ENCODE data around the gene ACSM6.
"Not testable (repeated sequence)": the region's sequence is repeated elsewhere in the genome, so short reads cannot be mapped to it uniquely, and the experiment has no call there.

ACSM6 gene

DNA sequence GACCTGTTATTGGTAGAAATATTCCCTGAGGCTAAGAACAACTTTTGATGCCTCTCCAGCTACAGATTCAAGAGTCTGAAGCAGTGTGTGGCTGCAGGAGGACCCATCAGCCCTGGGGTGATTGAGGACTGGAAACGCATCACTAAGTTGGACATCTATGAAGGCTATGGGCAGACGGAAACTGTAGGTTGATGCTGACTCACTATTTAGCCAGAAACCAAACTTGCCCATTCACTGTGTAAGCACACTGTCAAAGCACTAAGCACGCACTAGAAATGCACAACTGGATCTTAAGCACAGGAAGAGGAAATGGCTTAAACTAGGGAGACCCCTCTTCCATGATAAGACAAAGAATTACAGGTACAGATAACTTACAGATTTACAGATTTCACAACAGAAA, 20.8 kb downstream of the ACSM6 start:
- no peak for DNase-seq (ENCODE audit: low read depth in 2 of 2, low spot score in 1 of 2)

DNA sequence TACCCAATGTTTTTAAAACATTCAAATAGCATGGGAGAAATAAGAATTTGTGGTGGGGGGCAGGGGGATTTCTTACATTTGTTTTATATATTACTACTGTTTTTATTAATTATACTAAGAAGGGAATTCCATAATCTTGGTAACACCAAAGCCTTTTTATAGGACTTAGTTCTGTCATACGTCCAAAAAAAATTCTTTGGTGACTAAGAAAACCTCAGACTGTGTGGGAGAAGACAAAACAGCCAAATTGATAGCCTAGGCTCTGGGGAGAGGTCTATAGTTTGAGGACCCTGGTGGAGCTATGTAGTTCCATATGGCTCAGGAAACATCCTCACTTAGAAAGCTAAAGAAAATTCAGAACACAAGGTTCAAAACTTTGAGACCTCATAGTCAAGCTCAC, 23.4 kb downstream of the ACSM6 start:
- DNase-seq (ENCODE audit: low read depth in 2 of 2, low spot score in 1 of 2), result no peak

DNA sequence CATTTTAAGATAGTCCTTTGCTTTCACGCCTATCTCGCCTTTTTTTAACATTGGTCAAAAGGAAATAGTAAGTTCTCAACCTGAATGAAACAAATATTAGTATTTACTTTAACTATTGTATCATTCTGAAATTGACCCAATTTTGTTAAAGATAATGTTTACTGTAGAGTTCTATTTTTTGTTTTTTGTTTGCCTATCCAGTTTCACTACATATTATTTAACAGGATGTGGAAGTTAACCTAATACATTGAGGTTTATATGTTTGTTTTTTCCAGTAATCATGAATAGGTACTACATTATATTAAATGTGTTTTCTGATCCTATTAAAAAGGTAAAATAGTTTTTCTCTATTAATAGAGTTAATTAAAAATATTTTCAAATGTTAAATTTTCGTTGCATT, 26.5 kb downstream of the ACSM6 start:
- no peak for DNase-seq (ENCODE audit: low read depth in 2 of 2, low spot score in 1 of 2)

DNA sequence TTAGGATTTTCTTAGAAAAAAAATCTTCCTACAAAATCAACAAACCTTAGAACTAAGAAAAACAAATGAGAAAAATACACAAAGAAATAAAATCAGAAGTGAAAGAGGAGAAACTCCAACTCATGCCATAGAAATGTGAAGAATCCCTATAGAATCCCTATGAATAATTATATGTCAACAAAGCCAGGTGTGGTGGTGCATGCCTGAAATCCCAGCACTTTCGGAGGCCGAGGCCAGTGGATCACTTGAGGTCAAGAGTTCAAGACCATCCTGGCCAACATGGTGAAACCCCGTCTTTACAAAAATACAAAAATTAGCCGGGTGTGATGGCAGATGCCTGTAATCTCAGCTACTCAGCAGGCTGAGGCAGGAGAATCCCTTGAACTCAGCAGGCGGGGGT, 27.1 kb downstream of the ACSM6 start:
- DNase-seq (ENCODE audit: low read depth in 2 of 2, low spot score in 1 of 2), result no peak

DNA sequence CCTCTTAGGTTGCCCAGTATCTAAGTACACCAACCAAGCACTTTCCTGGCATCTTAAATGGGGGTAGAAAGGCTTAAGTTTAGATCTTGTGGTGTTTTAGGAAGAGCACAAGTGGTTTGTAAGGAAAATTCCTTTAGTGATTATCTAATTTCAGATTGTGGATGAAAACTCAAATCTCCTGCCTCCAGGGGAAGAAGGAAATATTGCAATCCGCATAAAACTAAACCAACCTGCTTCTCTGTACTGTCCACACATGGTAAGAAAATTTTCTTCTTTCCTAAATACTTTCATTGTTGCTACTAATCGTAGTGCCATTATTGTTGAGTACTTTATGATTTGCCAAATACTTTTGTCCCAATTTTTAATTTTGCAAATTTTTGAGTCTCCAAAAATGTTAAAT, 31.1 kb downstream of the ACSM6 start:
- DNase-seq (ENCODE audit: low read depth in 2 of 2, low spot score in 1 of 2), result no peak

DNA sequence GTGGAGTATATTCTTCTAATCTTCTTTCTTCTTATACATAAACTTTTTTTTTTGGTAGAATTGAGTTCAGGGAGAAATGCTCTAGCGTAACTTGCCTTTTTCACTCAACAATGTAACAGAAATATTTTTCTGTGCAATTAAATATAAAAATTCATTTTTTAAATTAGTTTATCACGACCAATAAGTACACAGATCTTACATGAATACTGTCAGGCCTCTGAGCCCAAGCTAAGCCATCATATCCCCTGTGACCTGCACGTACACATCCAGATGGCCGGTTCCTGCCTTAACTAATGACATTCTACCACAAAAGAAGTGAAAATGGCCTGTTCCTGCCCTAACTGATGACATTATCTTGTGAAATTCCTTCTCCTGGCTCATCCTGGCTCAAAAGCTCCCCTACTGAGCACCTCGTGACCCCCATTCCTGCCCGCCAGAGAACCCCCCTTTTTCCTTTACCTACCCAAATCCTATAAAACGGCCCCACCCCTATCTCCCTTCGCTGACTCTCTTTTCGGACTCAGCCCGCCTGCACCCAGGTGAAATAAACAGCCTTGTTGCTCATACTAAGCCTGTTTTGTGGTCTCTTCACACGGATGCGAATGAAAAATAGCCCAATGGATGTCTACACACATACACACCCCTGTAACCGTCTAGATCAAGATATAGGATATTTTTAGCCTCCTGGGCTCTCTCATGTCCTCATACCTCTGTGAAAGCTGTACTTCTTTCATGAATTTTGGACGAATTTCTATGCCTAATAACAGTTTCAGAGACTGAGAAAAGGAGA, 35.1 kb downstream of the ACSM6 start:
- not testable (repeated sequence) for DNase-seq (ENCODE audit: low read depth in 2 of 2, low spot score in 1 of 2)

DNA sequence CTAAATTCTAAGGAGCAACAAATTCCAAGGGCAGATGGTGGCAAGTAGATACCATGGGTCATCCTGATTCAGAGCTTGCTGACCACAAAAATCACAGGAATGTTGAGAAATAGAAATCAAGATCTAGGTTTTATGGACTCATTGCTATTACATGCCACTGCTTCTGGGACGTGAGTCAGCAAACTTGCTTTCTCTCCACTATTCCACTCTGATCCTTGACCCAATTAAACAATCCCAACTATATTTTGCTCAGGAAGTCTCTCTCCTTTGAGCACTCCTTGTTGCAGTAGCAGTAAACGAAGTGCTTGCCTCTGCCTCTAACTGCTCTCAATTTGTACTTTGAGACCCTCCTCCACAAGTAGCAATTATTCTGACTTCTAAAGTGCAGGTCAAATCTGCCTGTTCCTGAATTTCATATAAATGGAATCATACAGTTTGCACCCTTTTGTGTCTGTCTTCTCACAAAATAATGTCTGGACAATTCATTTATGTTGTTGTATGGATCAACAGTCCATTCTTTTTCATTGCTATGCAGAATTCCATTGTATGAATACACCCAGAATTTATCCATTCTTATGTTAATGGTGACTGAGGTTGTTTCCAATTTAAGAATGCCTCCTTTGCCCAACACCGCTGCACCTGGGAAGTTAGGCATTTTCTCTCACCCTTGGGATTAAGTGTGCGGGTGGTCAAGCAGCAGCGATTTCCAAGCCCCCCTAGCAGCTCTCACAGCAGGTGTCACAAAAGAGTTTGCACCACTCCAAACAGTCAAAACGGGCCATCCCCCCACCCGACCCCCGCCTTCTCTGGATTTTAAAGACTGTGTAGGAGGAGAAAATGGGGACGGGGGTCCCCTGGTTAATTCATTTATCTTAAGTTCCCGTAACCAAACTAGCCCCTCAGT, 35.9 kb downstream of the ACSM6 start:
- DNase-seq (ENCODE audit: low read depth in 2 of 2, low spot score in 1 of 2), result no peak

DNA sequence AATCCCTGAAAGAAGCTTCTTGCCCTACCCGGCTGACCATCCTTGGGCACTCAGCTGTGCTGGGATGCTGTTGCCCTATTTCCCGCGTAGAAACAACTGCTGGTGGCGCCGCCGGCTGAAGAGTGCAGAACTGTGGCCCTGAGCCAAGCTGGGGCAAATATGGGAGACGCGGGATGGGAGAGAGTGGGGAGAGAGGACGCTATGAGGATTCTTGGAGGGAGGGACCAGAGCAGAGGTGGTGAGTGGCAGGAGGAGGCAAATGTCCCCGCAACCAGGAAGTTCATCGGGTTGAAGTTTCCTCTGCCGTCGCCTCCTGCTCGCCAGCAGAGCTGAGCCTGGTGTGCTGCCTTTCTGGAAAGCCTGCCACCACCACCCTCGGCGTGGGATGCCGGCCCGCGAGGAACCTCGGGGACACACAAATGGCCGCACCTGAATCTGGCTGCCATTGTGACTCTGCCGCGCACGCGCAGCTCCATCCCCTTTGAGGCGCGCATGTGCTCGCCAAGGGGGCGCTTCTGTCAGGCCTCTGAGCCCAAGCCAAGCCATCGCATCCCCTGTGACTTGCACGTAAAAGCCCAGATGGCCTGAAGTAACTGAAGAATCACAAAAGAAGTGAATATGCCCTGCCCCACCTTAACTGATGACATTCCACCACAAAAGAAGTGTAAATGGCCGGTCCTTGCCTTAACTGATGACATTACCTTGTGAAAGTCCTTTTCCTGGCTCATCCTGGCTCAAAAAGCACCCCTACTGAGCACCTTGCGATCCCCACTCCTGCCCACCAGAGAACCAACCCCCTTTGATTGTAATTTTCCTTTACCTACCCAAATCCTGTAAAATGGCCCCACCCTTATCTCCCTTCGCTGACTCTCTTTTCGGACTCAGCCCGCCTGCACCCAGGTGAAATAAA, 36.9 kb downstream of the ACSM6 start:
- peak; percentile 17 to 48 for DNase-seq (ENCODE audit: low read depth in 2 of 2, low spot score in 1 of 2)

DNA sequence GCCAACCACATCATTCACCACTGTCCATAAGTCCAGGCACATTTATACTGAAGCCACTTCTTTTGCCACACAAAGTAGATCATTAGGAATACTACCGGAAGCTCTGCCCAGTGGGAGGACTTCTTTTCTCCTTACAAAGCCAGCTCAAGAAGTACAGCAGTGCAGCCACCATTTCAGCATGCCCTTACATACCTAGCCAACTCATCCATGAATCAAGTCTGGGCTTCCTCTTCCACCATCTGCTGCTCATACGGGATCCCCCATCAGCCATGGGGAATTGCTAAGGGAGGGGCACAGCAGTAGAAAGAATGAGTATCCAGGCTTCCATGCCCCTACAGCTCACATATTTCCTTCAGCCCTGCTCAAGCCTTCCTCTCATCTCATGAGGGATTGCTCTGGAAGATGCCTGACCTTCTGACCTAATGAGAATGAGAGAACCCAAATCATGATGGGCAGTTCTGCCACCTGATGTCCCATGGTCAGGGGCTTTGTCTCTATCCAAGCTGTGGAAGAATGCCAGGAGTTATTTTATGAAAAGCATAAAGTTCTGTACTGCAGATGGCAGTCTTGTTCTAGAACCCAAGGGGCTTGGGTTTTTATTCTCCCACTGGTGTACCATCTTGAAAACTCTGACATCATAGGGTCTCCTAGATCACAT, 39.5 kb downstream of the ACSM6 start:
- no peak for DNase-seq (ENCODE audit: low read depth in 2 of 2, low spot score in 1 of 2)

DNA sequence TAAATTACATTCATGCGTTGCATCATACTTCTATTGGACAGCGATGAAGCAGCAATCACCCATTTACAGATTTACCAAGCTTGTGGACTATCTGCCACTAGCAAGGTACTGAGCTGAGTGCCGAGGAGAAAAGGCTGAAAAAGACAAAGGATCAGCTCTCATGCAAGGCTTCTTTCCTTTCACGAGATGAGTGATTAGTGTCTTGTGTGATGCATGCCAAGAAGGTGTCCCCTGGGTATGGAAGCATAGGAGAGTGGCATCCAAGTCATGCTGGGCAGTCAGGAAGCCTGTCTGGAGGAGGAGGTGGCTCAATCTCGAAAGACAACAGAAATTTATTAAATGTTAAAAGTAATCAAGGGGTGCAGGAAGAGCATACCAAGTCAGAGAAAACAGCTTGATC, 40.9 kb downstream of the ACSM6 start:
- no peak for DNase-seq (ENCODE audit: low read depth in 2 of 2, low spot score in 1 of 2)

DNA sequence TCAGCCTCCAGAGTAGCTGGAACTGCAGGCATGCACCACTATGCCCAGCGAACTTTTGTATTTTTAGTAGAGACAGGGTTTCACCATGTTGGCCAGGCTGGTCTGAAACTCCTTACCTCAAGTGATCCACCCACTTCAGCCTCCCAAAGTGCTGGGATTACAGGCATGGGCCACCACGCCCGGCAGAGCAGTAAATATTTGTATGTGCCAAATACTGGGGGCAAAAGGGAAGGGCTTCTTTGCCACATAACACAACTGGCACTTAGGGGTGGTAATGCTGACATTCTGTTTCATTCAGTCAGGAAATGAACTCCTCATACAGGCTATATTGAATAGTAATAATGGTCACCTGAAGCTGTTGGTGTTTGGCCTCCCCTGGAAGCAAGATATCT, 41.6 kb downstream of the ACSM6 start:
- no peak for DNase-seq (ENCODE audit: low read depth in 2 of 2, low spot score in 1 of 2)

DNA sequence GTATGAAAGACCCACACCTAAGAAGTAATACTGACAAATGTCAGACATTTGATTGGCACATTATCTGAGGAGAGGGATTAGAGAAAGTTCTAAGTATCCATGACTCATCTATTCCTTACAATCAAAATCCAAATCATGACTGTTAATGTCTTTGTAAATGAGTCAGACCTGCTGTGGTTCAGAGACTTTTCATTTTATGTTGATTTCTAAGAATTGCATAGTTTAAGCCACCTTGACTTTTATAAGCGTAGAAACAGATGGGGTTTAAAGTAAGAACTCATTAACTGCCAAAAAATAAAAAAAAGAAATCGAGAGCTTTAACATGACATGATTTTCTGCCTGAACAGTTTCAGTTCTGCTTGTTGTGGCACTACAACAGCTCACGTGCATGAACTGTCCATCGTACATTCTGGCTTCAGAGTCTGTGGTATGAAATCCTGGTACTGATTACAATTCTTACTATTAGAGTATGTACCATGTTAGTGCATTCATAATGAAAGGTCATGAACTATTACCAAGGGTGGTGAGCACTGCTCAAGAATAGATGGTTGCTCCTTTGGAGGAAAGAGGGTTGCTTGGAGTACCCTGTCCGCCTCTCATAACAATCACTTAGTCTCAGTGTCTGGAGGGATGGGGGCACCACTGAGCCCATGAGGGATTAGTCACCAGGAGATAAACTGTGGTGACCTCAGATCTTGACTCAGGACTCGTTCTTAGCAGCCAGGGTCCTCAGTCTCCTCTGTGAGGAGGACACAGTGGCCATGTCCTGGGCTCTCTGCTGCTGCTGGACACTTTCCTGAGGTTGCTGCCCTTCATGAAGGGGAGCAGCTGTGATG, 42.2 kb downstream of the ACSM6 start:
- no peak for DNase-seq (ENCODE audit: low read depth in 2 of 2, low spot score in 1 of 2)

DNA sequence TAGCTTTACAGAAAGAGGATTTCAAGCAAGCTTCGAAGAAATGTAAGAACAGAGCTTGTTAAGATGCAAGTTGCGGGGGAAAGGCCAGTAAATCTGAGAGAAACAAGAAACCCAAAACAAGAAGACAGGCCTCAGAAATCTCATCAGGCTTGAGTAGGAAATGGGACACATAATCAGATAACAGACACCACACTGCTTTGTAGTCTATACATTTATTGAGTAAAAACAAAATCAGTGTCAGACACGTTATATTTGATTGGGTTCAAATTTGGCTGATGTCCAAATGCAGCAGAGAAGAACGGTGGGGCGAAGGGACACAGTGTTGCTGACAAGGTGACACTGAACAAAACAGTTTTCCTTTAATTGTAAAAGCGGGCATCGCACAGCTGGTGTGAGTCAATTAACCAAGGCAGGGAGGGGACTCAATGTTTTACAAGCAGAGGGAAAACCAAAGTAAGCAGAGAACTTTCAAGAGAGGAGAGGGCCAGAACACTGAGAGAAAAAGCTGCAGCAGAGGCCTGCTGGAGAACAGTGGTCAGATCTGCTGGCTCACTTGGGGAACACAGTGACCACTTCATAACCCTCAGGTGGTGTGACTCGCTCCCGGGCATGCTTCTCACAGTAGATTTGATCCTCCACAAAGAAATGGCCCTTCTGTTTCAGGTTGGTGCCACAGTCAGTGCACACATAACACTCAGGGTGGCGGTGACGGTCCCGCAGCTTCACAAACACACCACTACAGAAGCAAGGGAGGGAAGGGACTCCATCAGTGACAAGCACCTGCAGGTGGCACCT, 43.5 kb downstream of the ACSM6 start:
- no peak for DNase-seq (ENCODE audit: low read depth in 2 of 2, low spot score in 1 of 2)

DNA sequence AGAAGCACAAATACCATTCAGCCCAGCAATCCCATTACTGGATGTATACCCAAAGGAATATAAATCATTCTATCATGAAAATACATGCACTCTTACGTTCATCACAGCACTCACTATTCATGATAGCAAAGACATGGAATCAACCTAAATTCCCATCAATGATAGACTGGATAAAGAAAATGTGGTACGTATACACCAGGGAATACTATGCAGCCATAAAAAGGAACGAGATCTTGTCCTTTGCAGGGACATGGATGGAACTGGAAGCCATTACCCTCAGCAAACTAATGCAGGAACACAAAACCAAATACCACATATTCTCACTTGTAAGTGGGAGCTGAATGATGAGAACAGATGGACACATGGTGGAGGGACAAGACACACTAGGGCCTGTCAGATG, 46.1 kb downstream of the ACSM6 start:
- not testable (repeated sequence) for DNase-seq (ENCODE audit: low read depth in 2 of 2, low spot score in 1 of 2)

DNA sequence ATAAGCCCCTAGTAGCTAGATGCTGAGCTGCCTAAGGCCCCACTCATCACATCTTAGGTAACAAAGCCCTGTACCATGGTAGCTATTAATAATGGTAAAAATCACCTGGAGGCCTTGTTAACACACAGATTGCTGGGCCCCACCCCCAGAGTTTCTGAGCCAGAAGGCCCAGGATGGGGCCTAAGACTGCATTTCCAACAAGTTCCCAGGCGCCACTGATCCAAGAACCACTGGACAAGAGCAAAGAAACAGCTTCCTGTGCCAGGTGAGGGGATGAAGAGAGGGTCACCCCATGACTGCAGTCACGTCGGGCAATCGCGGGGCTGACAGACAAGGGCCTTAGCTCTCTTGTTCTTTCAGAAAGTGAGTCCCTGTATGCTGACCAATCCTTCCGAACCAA, 46.8 kb downstream of the ACSM6 start:
- no peak for DNase-seq (ENCODE audit: low read depth in 2 of 2, low spot score in 1 of 2)

DNA sequence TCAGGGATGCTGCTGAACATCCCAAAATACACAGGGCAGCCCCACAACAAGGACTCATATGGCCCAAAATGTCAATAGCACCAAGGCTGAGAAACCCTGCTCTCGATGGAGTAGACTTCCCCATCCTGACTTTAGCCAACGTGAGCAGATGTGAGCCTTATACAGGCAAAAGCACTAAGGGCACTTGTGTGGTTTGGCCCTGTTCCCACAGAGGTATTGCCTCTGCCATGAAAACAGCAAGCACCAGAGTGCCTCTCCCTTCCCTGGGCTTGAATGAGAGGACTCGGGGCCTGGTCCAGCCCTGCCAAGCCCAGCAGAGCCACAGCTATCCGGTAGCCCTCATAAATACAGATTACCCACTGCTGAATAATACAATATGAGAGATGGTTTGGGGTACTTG, 47.5 kb downstream of the ACSM6 start:
- no peak for DNase-seq (ENCODE audit: low read depth in 2 of 2, low spot score in 1 of 2)

DNA sequence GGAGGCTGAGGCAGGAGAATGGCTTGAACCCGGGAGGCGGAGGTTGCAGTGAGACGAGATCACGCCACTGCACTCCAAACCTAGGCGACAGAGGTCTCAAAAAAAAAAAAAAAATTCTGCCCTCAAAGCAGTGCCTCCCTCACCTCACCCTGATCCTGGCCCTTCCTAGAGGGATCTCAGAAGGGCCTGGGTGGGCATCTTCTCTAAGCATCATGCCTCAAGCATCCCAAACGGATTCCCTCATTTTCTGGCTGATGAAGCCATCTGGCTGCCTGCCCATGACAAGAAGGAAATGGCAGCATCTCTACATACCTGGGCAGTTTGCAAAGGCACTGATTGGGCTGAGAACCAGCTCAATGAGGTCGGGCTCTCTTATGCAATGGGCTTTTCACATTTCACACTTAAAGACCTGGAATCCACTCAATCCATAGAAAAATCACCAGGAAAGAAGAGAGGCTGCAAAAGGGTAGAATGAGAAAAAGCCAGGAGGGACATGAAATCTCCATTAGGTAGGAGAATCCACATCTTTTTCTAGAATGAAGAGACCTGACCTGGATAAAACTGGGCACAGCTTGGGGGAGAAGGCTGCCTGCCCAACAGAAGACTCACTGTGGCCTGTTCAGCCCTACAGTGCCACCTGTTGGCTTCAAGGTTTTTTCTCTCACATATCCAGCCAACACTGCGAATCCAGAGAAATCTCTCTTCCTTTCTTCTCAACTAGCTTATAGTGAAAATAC, 48.7 kb downstream of the ACSM6 start:
- no peak for DNase-seq (ENCODE audit: low read depth in 2 of 2, low spot score in 1 of 2)

DNA sequence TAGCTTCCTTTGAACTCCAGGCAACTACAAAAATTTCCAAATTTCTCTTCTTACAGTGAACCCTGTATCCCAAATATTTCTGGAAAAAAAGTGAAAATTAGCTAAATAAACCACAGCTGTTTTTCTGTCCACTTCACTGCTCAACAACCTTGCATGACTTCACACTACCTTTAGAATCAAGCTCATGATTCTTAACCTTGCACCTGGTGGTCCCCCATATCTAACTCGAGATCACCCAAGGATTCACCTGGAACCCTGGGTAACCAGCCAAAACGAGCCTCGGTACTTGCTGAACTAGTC, 49.2 kb downstream of the ACSM6 start:
- no peak for DNase-seq (ENCODE audit: low read depth in 2 of 2, low spot score in 1 of 2)

DNA sequence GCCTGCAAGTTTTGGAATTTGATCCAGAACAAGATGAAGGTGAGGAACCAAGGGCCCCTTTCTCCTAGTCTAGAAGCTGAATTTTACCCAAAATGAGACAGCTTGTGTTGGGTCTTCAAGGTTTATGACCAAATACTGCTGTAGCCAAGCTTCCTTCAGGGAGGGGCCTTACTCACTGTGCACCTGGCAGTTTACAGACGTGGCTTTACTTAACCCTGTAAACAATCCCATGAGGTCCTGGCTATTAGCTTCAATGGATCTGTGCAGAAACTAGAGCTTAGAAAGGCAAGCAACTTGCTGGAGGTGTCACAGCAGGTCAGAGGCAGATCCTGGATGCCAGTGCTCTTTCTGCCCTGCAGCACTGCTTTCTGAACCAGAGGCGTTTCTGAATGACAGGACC, 50.1 kb downstream of the ACSM6 start:
- DNase-seq (ENCODE audit: low read depth in 2 of 2, low spot score in 1 of 2), result no peak
